HEK293 (cell line): ENCODE results near the gene CDKL5.

ENCODE experiments used
- CTCF ChIA-PET: fragments of 350-600 bp; formaldehyde crosslinking; extraction: SDS; loops from one replicate; lab custom pipeline; 2021; ENCODE audit warnings: antibody characterized with exemption; lab: Yijun Ruan, JAX
- POLR2A ChIA-PET: fragments of 300-600 bp; formaldehyde crosslinking; extraction: SDS; loops from one replicate; lab custom pipeline; 2020; ENCODE audit warnings: antibody characterized with exemption, inconsistent platforms; lab: Yijun Ruan, JAX
- H3K27ac ChIP-seq: fragments of 200-500 bp; sonication (Bioruptor generic); 2 replicates; pipeline ENCODE4 v1.5.1; 2014; ENCODE audit warnings: low read depth, low read length, control low read depth, inconsistent platforms; ENCODE audit errors: extremely low read depth
- H3K36me3 ChIP-seq, 2 experiments: fragments of 200-500 bp in 1 of 2; sonication (Bioruptor generic) in 1 of 2; 1 replicate in 1 of 2; 2 replicates in 1 of 2; pipeline ENCODE4 v1.5.1; 2014 to 2017; ENCODE audit warnings: inconsistent platforms in 2 of 2, low read length in 2 of 2; ENCODE audit not compliant: control insufficient read depth in 2 of 2, insufficient read depth in 1 of 2
- H3K4me1 ChIP-seq: fragments of 200-500 bp; sonication (Bioruptor generic); 2 replicates; pipeline ENCODE4 v1.5.1; 2014; ENCODE audit warnings: mild to moderate bottlenecking, low read length, inconsistent platforms; ENCODE audit not compliant: control insufficient read depth, insufficient read depth
- H3K4me3 ChIP-seq: 2 replicates; pipeline ENCODE4 v1.5.1; 2011; ENCODE audit warnings: low read depth, mild to moderate bottlenecking, control low read depth, low read length, moderate library complexity
- H3K9me3 ChIP-seq: fragments of 200-500 bp; sonication (Bioruptor generic); 2 replicates; pipeline ENCODE4 v1.5.1; 2014; ENCODE audit warnings: low read depth, low read length, inconsistent platforms; ENCODE audit not compliant: control insufficient read depth, insufficient read depth
- FEZF1 ChIP-seq: fragments of 450-650 bp; formaldehyde crosslinking; IDR thresholded peaks from 2 replicates; pipeline ENCODE4 v1.5.1; 2016; ENCODE audit warnings: missing biosample characterization, missing genetic modification characterization
- GLI2 ChIP-seq: fragments of 450-650 bp; formaldehyde crosslinking; IDR thresholded peaks from 2 replicates; pipeline ENCODE4; 2017; ENCODE audit warnings: missing biosample characterization, missing genetic modification characterization, low read depth, borderline replicate concordance
- HOXC10 ChIP-seq: sonication (generic); formaldehyde crosslinking; IDR thresholded peaks from 2 replicates; pipeline ENCODE4 v1.8.1; 2023; ENCODE audit warnings: mild to moderate bottlenecking, missing genetic modification reagents
- IKZF3 ChIP-seq: fragments of 450-650 bp; IDR thresholded peaks from 2 replicates; pipeline ENCODE4 v1.5.0; 2018; ENCODE audit warnings: missing biosample characterization, mild to moderate bottlenecking, missing genetic modification characterization, moderate library complexity
- OSR2 ChIP-seq: fragments of 450-650 bp; formaldehyde crosslinking; IDR thresholded peaks from 2 replicates; pipeline ENCODE4 v1.5.1; 2016; ENCODE audit warnings: missing biosample characterization, missing genetic modification characterization
- OVOL3 ChIP-seq: fragments of 450-650 bp; formaldehyde crosslinking; IDR thresholded peaks from 2 replicates; pipeline ENCODE4 v1.5.1; 2016; ENCODE audit warnings: missing biosample characterization, missing genetic modification characterization
- TRIM28 ChIP-seq: IDR thresholded peaks from 2 replicates; pipeline ENCODE4 v1.6.1; 2011; ENCODE audit warnings: low read length, control low read depth, borderline replicate concordance
- WT1 ChIP-seq: fragments of 450-650 bp; formaldehyde crosslinking; IDR thresholded peaks from 2 replicates; pipeline ENCODE4 v1.5.1; 2016; ENCODE audit warnings: missing biosample characterization, missing genetic modification characterization
- ZNF10 ChIP-seq: fragments of 450-650 bp; formaldehyde crosslinking; IDR thresholded peaks from 2 replicates; pipeline ENCODE4 v1.5.1; 2017; ENCODE audit warnings: missing biosample characterization, missing genetic modification characterization
- ZNF112 ChIP-seq: fragments of 450-650 bp; formaldehyde crosslinking; IDR thresholded peaks from 2 replicates; pipeline ENCODE4 v1.5.0; 2017; ENCODE audit warnings: missing biosample characterization, missing genetic modification characterization
- ZNF121 ChIP-seq: fragments of 450-650 bp; formaldehyde crosslinking; IDR thresholded peaks from 2 replicates; pipeline ENCODE4 v1.5.1; 2016; ENCODE audit warnings: missing biosample characterization, missing genetic modification characterization
- ZNF146 ChIP-seq: fragments of 450-650 bp; formaldehyde crosslinking; IDR thresholded peaks from 2 replicates; pipeline ENCODE4 v1.5.1; 2016; ENCODE audit warnings: missing biosample characterization, missing genetic modification characterization
- ZNF148 ChIP-seq: fragments of 450-650 bp; formaldehyde crosslinking; IDR thresholded peaks from 2 replicates; pipeline ENCODE4 v1.5.0; 2017; ENCODE audit warnings: missing biosample characterization, missing genetic modification characterization, borderline replicate concordance
- ZNF157 ChIP-seq: fragments of 450-650 bp; formaldehyde crosslinking; IDR thresholded peaks from 2 replicates; pipeline ENCODE4 v1.5.1; 2016; ENCODE audit warnings: missing biosample characterization, missing genetic modification characterization
- ZNF37A ChIP-seq: fragments of 450-650 bp; IDR thresholded peaks from 2 replicates; pipeline ENCODE4 v1.5.1; 2018; ENCODE audit warnings: missing biosample characterization, missing genetic modification characterization
- ZNF391 ChIP-seq: fragments of 450-650 bp; formaldehyde crosslinking; IDR thresholded peaks from 2 replicates; pipeline ENCODE4 v1.5.1; 2016; ENCODE audit warnings: low read depth, missing biosample characterization, missing genetic modification characterization, borderline replicate concordance
- ZNF555 ChIP-seq: fragments of 450-650 bp; formaldehyde crosslinking; conservative IDR thresholded peaks from 2 replicates; pipeline ENCODE4 v1.5.1; 2017; ENCODE audit warnings: missing biosample characterization, mild to moderate bottlenecking, missing genetic modification characterization, inconsistent platforms
- ZNF596 ChIP-seq: fragments of 450-650 bp; IDR thresholded peaks from 2 replicates; pipeline ENCODE4 v1.5.0; 2018; ENCODE audit warnings: missing biosample characterization, mild to moderate bottlenecking, missing genetic modification characterization, moderate library complexity
- ZNF626 ChIP-seq: fragments of 450-650 bp; sonication (Bioruptor Pico); formaldehyde crosslinking; IDR thresholded peaks from 2 replicates; pipeline ENCODE4 v1.5.1; 2018; ENCODE audit warnings: missing biosample characterization, missing genetic modification characterization, inconsistent platforms
- ZNF639 ChIP-seq: fragments of 450-650 bp; formaldehyde crosslinking; IDR thresholded peaks from 2 replicates; pipeline ENCODE4 v1.5.1; 2016; ENCODE audit warnings: missing biosample characterization, missing genetic modification characterization
- ZNF664 ChIP-seq: fragments of 450-650 bp; formaldehyde crosslinking; IDR thresholded peaks from 2 replicates; pipeline ENCODE4 v1.5.1; 2016; ENCODE audit warnings: missing biosample characterization, missing genetic modification characterization
- ZNF785 ChIP-seq: fragments of 450-650 bp; formaldehyde crosslinking; IDR thresholded peaks from 2 replicates; pipeline ENCODE4 v1.5.1; 2016; ENCODE audit warnings: missing biosample characterization, missing genetic modification characterization
- ZNF837 ChIP-seq: fragments of 450-650 bp; formaldehyde crosslinking; IDR thresholded peaks from 2 replicates; pipeline ENCODE4 v1.5.1; 2016; ENCODE audit warnings: missing biosample characterization, missing genetic modification characterization
- ZSCAN18 ChIP-seq: fragments of 450-650 bp; formaldehyde crosslinking; IDR thresholded peaks from 2 replicates; pipeline ENCODE4 v1.5.1; 2016; ENCODE audit warnings: missing biosample characterization, missing genetic modification characterization

The CDKL5 gene

GRCh38 chrX:18591834-18592233 is 166.4 kb downstream of the CDKL5 start (continued):
- no peak for TF ChIP-seq GLI2 (tag by site-specific recombination)

GRCh38 chrX:18594079-18594478 is 168.7 kb downstream of the CDKL5 start:
- H3K4me1 ChIP-seq: no peaks in the 10 kb centered on the region
- H3K4me3 ChIP-seq: no peak overlapping the region
- H3K36me3 ChIP-seq: no peaks in the 10 kb centered on the region
- TF ChIP-seq TRIM28: no peak
- no peak for TF ChIP-seq OVOL3 (tag by site-specific recombination)
- TF ChIP-seq HOXC10 (CRISPR knock-in tag): no peak
- ChIA-PET CTCF (no interaction called here), POLR2A (no interaction called here)
- no peak overlapping the region for H3K27ac ChIP-seq
- no peaks in the 10 kb centered on the region for H3K9me3 ChIP-seq

- no peak overlapping the region for H3K4me3 ChIP-seq
- H3K4me1 ChIP-seq: no peaks in the 10 kb centered on the region
- ChIA-PET POLR2A (no interaction called here), CTCF (interaction anchor here (0.8 kb wide), 1 partner anchor 290 kb away, joined by 3 read pairs; no protein-coding TSS in a partner anchor)
- no peaks in the 10 kb centered on the region for H3K9me3 ChIP-seq
- no peaks in the 10 kb centered on the region for H3K36me3 ChIP-seq
- no peak overlapping the region for H3K27ac ChIP-seq
- TF ChIP-seq ZNF37A (tag by site-specific recombination) (no peak), WT1 (tag by site-specific recombination) (no peak), ZNF157 (tag by site-specific recombination) (no peak), ZSCAN18 (no peak), ZNF596 (tag by site-specific recombination) (no peak), ZNF639 (tag by site-specific recombination) (no peak), ZNF148 (tag by site-specific recombination) (no peak), ZNF837 (no peak), ZNF785 (tag by site-specific recombination) (no peak), ZNF112 (tag by site-specific recombination) (no peak), ZNF146 (tag by site-specific recombination) (no peak), OSR2 (tag by site-specific recombination) (no peak), ZNF555 (tag by site-specific recombination) (no peak), ZNF664 (tag by site-specific recombination) (no peak), ZNF121 (tag by site-specific recombination) (no peak), ZNF391 (no peak), IKZF3 (tag by site-specific recombination) (no peak), FEZF1 (no peak), ZNF626 (tag by site-specific recombination) (no peak), ZNF10 (tag by site-specific recombination) (no peak)
Observed at GRCh38 chrX:18596096-18596495, 170.7 kb downstream of the CDKL5 start.
